ENCODE results near the gene TAF4.

DNA sequence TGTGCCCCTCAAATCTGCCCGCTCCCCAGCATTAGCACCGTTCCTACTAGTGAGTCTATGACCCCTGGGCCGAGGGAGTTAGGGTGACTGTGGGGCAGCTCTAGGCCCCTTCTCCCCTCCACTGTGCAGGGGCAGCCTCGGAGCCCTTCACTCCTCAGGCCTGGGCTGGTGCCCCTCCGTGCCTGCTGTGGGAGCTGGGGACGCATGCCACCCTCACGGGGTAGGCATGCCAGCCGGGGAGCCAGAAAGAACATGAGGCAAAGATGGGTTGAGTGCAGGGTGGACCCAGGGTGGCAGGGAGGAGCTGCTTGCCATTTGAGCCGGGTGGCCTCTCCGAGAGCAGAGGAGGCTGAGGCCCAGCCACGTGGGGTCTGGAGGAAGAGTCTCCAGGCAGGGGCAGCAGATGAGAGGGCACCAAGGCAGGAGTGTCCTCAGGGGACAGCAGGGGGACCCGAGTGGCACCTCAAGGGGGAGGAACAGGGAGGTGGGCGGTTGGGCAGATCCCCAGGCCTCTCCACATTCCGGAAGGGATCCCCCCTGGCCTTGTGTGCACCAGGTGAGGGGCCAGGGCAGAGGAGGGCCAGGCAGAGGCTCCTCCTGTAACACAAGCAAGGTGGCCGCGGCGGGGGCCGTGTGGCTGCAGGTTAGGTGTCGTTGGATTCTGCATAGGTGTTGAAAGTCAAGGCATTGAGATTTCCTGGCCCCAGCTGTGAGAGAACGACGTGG is 38.0 kb upstream of the TAF4 start:
- TF ChIP-seq, protein P1, sequence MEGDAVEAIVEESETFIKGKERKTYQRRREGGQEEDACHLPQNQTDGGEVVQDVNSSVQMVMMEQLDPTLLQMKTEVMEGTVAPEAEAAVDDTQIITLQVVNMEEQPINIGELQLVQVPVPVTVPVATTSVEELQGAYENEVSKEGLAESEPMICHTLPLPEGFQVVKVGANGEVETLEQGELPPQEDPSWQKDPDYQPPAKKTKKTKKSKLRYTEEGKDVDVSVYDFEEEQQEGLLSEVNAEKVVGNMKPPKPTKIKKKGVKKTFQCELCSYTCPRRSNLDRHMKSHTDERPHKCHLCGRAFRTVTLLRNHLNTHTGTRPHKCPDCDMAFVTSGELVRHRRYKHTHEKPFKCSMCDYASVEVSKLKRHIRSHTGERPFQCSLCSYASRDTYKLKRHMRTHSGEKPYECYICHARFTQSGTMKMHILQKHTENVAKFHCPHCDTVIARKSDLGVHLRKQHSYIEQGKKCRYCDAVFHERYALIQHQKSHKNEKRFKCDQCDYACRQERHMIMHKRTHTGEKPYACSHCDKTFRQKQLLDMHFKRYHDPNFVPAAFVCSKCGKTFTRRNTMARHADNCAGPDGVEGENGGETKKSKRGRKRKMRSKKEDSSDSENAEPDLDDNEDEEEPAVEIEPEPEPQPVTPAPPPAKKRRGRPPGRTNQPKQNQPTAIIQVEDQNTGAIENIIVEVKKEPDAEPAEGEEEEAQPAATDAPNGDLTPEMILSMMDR (IDR thresholded peaks at IDR 0.05) = no peak
- TF ChIP-seq POLR2A (IDR thresholded peaks at IDR 0.05; ENCODE audit: low read depth) (no peak), EP300 (IDR thresholded peaks at IDR 0.05) (no peak)
